GM21367 (cell line): ENCODE results near the gene CGB8.
"Not testable (repeated sequence)": the region's sequence is repeated elsewhere in the genome, so short reads cannot be mapped to it uniquely, and the experiment has no call there.

ENCODE experiments used
- ATAC-seq: cut with Tn5 transposase; IDR thresholded peaks from one replicate; pipeline ENCODE4 v1.9.1; 2021; ENCODE audit not compliant: unreplicated experiment

The CGB8 gene

DNA sequence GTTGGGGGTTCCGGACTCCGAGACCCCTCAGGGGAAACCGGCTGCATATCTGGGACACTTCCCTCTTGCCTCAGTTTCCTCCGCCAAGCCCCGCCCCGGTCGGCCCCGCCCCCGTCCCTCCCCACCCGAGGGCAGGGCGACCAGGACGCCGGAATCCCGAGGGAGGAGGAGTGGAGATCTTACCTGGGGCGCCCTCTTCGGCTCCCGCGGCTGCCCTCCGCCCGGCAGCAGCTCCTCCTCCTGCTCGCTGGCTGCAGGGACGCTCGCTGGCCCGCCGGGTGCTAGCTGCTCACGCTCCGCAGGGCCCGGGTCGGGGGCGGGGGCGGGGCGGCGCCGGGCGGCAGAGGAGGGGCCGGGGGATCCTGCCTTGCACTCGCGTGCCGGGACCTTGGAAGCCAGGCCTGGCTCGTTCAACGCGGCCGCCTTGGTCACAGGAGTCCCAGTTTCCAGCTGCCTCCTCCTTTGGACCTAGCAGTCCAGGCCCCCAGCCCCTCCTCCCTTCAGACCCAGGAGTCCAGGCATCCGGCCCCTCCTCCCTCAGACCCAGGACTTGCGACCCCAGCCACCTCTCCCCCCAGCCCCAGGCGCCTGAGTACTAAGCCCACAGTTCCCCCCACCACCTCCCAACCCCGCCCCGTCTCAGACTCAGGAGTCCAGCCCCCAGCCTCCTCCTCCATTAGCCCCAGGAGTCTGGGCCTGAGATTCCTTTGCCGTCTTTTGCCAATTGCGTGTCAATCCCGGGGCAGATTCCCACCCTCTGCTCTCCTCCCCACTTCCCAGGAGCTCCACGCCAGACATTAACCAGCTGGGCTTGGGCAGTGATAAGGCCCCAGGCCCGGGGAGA is 16.1 kb upstream of the CGB8 start, which contains the start of gene NTF4:
NTF4 (minus strand) TSS at position 51 of the 844 bp plus-strand sequence. CDS start 2,821 bp downstream, outside the sequence.
- ATAC-seq: no peak

DNA sequence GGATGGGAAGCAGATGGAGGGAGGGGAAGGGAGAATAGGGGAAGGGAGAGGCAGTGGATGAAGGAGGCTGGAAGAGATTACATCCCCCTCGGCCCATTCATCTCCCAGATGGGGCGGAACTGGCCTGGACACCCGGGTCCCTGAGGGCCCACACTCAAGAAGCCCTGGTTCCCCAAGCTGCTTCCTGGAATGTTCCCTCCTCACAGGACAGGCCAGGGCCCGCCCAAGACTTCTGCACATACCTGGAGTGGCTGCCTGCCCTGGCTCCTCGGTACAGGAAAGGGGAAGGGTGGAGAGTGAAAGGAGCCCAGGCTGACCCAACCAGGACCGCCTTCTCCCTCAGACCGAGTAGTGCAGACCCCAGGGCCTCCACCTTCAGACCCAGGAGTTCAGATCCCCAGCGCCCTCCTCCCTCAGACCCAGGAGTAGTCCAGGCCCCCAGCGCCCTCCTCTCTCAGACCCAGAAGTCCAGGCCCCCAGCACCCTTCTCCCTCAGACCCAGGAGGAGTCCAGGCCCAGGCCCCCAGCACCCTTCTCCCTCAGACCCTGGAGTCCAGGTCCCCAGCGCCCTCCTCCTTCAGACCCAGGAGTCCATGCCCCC is 15.2 kb upstream of the CGB8 start:
- no peak for ATAC-seq

DNA sequence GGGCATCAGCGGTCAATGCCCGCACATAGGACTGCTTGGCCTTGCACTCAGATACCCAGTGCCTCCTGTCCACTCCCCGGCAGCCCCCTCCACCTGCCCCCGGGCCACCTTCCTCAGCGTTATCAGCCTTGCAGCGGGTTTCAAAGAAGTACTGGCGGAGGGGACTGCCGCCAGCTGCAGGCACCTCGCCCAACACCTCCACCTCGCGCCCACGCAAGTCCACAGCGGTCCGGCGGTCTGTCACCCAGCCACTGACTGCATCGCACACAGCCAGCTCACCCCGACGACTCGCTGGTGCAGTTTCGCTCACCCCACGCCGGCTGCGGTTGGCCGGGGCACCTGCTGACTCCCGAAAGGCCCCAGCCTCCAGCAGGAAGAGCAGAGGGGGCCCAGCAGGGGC is 12.5 kb upstream of the CGB8 start:
- ATAC-seq: no peak

DNA sequence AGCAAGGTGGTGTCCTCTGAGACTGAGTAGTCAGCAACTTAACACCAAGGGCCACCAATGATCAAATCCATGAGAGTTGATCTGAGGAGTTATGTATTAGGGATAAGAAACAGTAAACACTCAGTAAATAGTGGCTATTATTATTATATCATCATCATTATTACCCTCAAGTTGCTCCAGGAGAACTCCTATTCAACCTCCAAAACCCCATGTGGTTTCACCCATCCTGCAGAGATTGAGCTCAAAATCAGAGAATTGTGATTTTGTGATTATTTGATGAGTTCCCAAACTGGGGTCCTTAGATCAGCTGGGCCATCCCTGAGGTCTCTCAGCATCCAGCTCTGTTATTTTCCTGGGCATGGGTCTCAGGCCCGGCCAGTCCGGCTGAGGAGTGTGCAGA is 12.1 kb upstream of the CGB8 start:
- no peak for ATAC-seq

DNA sequence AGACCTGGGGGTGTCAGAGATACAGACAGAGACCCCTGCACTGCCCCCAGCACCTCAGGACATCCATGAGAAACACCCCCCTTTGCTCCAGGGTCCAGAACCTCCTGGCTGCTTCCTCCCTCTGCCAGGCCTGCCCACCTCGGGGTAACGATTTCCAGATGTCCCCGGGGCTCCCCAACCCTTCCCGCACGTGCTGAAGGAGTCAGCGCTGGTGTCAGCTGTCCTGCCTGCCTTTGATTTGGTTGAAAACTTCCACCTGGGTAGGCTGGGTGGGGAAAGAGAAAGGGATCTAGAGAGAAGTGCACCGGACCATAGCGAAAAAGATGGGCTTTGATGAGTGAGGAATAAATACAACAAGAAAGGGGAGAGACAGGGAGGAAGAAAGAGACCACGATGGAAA is 10.1 kb upstream of the CGB8 start:
- ATAC-seq: no peak

DNA sequence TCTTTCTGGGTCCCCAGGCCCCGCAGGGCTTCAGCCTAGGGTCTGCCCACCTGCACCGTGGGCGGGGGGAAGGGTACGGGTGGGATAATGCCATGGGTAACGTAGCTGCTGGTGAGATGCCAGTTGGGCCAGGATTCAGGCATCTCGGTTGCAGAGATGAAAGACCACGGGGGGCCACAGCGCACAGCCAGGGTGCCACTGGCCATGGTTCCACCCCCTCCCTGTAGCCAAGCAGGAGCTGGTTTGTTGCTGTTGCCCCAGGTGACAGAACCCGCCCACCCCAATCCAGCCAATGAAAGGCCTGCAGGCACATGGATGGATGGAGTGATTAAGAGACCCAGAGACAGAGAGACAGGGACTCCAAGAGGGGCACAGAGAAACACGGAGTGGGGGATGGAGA is 9.7 kb upstream of the CGB8 start:
- no peak for ATAC-seq

DNA sequence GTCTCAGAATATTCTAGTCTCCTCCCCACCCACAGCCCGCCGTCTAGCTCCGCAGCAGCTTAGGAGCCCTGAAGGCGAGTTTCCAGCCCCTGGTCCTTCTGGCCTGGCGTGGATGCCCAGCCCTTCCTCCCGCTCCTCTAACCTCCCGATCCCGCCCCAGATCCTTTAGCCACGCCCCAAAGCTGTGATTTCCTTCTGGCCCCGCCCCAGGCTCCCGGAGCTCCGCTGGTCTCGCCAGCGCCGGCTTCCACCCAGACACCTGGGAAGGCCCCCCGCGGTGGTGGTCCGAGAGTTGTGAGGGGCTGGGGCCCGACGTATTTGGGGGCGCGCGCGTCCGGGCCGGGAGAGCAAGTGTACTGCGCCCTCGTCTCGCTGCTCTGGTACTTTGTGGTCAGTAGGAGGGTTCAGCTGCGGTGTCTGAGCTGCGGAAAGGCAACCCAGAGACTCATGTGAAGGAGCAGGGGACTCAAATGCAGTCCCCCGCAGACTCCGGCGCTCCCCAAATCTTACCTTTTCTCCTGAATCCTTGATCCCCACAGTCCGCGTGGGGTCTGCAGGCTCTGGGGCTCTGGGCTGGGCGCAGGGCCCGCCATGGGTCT is 8.8 kb upstream of the CGB8 start, which contains the start of gene CGB7:
CGB7 (minus strand) TSS at position 114 of the 599 bp plus-strand sequence. CDS start 2,374 bp downstream, outside the sequence.
- no peak for ATAC-seq

DNA sequence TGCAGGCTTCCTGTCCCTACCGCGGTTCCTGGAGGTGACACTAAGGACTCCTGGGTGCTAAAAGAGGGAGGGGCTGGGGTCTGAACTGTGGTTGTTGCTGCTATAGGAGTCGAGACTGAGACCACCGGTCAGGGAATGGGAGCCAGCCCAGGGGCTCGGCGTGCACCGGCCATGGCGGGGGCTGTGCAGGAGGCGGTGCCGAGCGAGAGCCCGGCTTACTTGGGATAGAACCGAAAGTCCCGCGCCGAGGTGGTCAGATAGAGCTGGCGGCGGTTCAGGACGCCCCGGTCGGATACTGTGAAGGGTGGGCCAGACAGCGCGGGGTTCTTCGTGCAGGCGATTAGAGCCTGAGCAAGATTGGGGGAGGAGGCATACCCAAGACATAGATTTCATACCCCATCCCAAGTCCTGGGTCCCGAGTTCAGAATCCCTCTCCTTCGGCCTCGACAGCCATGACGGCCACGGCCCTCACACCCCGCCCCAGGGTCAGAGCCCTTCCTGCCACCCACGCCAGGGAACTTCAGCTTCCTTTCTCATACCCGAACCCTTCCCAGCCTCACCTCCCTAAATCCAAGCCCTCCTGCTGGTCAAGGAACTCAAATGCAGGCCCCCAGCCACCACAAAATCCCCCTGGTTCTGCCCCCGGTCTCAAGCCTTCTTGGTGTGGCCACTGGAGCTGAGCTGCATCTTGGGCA is 8.1 kb upstream of the CGB8 start:
- not testable (repeated sequence) for ATAC-seq

DNA sequence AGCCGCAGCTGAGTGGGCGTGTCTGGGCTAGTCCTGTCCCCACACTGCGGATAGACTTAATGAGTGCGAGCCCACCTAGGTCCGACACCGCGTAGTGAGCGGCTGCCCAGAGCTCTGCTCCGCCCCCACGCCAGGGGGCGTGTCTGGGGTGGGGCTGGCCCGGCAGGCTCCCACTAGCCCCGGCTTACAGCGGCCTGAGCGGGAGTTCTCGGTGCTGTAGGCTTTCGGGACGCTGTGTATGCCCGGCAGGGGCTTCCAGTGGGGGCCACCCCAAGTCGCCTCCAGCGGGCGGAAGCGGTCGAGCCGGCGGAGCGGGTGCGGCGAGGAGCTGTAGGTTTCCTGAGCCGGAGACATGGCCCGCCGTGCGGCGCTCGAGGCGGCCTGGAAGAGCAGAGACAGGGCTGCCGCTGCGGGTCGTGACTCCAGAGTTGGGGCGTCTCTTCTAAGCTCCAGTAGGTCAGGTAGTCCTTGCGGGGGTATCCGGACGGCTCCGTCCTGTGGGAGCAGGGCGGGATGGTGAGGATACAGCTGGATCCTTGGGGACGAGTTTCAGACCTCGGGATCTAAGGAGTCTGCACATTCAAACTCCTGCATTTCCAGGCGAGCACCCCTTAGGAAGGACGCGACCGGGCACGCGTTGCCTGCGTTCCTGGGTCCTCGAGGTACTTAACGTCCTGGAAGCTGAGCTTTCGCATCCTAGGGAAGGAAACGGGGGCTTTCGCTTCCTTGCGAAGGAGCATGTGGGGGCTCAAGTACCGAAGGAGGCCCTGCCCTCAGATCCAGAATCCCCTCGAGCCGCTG is 7.4 kb upstream of the CGB8 start:
- ATAC-seq: no peak

DNA sequence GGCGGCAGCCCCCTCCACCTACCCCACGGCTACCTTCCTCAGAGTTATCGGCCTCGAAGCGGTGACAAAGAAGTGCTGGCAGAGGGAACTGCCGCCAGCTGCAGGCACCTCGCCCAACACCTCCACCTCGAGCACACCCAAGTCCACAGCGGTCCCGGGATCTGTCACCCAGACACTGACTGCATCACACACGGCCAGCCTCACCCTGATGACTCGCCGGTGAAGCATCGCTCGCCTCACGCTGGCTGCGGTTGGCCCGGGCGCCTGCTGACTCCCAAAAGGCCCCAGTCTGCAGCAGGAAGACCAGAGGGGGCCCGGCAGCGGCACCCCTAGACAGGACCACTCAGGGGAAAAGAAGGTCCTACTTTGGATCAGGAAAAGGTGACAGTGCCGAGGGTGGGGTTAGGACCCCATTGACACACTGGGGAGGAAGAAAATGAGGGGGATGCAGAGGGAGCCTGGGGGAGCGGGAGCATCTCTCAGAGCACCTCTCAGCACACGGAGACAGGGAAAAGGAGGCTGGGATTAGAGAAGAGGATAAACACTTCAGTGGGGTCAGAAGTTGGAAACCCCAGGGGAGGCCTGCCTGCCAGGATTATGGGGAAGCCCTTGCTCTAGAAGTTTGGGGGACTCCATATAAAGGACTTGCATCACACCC is 1.6 kb upstream of the CGB8 start:
- not testable (repeated sequence) for ATAC-seq

DNA sequence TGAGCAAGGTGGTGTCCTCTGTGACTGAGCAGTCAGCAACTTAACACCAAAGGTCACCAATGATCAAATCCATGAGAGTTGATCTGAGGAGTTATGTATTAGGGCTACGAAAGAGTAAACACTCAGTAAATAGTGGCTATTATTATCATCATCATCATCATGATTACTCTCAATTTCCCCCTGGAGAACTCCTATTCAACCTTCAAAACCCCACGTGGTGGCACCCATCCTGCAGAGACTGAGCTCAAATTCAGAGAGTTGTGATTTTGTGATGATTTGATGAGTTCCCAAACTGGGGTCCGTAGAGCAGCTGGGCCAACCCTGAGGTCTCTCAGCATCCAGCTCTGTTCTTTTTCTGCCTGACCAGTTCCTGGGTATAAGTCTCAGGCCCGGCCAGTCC is 923 bp upstream of the CGB8 start:
- not testable (repeated sequence) for ATAC-seq

DNA sequence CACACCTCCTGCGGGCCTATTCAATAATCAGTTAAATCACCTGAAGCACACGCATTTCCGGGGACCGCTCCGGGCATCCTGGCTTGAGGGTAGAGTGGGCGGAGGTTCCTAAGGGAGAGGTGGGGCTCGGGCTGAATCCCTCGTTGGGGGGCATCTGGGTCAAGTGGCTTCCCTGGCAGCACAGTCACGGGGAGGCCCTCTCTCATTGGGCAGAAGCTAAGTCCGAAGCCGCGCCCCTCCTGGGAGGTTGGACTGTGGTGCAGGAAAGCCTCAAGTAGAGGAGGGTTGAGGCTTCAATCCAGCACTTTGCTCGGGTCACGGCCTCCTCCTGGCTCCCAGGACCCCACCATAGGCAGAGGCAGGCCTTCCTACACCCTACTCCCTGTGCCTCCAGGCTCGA is 5.4 kb downstream of the CGB8 start, which contains the start of gene CGB5:
CGB5 (plus strand) TSS at position 301 of the 400 bp plus-strand sequence. CDS start 362 bp downstream, outside the sequence.
- ATAC-seq: not testable (repeated sequence)

DNA sequence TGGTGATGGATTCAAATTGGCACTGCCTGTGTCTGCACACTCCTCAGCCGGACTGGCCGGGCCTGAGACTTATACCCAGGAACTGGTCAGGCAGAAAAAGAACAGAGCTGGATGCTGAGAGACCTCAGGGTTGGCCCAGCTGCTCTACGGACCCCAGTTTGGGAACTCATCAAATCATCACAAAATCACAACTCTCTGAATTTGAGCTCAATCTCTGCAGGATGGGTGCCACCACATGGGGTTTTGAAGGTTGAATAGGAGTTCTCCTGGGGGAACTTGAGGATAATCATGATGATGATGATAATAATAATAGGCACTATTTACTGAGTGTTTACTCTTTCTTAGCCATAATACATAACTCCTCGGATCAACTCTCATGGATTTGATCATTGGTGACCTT is 6.2 kb downstream of the CGB8 start:
- not testable (repeated sequence) for ATAC-seq

DNA sequence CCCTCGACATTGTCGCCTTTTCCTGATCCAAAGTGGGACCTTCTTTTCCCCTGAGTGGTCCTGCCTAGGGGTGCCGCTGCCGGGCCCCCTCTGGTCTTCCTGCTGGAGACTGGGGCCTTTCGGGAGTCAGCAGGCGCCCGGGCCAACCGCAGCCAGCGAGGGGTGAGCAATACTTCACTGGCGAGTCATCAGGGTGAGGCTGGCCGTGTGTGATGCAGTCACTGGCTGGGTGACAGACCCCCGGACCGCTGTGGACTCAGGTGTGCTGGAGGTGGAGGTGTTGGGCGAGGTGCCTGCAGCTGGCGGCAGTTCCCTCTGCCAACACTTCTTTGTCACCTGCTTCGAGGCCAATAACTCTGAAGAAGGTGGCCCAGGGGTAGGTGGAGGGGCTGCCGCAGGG is 6.7 kb downstream of the CGB8 start:
- ATAC-seq: no peak

DNA sequence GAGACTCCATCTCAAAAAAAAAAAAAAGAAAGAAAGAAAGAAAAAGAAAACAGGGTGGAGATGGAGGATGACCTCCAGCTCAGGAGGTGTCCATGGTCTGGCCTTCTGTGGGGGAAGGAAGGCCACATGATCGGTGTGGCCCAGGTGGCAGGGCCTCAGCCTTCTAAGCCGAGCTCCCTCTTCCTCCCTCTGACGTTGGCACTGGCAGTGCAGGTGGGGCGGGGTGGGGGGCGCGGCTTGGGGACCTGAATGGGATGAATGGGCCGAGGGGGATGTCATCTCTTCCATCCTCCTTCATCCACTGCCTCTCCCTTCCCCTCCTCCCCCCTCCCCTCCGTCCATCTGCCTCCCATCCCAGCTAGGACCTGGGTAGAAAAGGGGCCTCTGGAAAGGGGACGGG is 9.2 kb downstream of the CGB8 start:
- ATAC-seq: not testable (repeated sequence)

DNA sequence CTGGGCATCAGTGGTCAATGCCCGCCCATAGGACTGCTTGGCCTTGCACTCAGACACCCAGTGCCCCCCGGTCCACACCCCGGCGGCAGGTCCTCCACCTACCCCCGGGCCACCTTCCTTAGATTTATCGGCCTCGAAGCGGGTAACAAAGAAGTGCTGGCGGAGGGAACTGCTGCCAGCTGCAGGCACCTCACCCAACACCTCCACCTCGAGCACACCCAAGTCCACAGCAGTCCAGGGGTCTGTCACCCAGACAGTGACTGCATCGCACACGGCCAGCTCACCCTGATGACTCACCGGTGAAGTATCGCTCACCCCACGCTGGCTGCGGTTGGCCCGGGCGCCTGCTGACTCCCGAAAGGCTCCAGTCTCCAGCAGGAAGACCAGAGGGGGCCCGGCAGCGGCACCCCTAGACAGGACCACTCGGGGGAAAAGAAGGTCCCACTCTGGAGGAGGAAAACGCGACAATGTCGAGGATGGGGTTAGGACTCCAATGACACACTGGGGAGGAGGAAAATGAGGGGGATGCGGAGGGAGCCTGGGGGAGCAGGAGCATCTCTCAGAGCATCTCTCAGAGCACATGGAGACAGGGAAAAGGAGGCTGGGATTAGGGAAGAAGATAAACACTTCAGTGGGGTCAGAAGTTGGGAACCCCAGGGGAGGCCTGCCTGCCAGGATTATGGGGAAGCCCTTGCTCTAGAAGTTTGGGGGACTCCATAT is 10.2 kb downstream of the CGB8 start:
- not testable (repeated sequence) for ATAC-seq

DNA sequence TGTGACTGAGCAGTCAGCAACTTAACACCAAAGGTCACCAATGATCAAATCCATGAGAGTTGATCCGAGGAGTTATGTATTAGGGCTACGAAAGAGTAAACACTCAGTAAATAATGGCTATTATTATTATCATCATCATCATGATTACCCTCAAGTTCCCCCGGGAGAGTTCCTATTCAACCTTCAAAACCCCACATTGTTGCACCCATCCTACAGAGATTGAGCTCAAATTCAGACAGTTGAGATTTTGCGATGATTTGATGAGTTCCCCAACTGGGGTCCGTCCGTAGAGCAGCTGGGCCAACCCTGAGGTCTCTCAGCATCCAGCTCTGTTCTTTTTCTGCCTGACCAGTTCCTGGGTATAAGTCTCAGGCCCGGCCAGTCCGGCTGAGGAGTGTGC is 10.8 kb downstream of the CGB8 start:
- not testable (repeated sequence) for ATAC-seq

DNA sequence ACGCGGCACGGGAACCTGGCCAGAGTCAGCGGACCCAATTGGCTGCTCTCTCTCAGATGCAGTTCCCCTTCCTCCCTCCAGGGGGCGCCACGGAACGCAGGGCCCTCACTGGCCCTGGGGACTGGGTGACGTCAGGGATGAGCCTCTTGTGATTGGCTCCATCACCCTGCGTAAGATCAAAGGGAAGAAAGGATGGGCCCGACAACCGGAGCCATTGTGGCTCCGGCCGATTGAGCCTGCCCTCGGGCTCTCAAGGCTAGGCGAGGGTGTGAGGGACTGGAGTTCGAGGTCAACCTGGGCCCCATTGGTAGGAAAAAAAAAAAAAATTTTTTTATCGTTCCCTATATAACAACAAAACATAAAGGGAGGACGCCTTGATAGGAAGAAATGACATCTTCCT is 12.1 kb downstream of the CGB8 start, which contains the start of gene CGB1:
CGB1 (minus strand) TSS at position 81 of the 400 bp plus-strand sequence. CDS start 184 bp downstream, outside the sequence.
- not testable (repeated sequence) for ATAC-seq
